Adrenal gland (tissue), 5 donors: ENCODE data around the gene KBTBD3.

ENCODE experiments used
- POLR2A ChIP-seq, 2 donors: fragments of 450-650 bp; IDR thresholded peaks; one replicate each; pipeline ENCODE4 v1.6.1; 2017; ENCODE audit warnings: antibody characterized with exemption in 2 of 2, mild to moderate bottlenecking in 2 of 2, moderate library complexity in 1 of 2
- TF ChIP-seq, protein P1 (sequence below), 6 experiments: fragments of 450-650 bp in 4 of 6; fragments of 200-600 bp in 2 of 6; sonication (generic) in 1 of 6; IDR thresholded peaks; 1 replicate in 5 of 6; 2 replicates in 1 of 6; pipeline versions ENCODE4 v1.5.1 to v1.8.0; 2016 to 2021; ENCODE audit warnings: antibody characterized with exemption in 6 of 6, mild to moderate bottlenecking in 2 of 6, moderate library complexity in 1 of 6
- donor health status: DM: no; HTN: no; CAD: no.

DNA sequence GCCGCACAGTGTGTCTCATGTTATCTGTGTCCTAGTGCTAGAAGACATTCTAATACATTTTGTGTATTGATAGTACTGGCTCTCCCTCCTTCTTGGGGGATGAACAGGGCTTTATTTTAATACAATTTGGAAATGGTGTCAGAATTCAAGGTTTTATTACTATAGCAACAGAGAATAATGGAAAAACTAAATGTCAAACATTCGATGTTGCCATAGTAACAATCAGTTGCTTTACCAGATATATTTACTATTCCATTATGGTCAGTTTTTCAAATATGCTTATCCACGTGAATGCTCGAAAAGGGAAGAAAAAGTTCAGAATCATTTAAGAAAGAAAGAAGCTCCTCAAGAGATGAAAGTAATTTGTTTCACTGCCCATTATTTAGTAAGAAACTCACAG is 46.5 kb downstream of the KBTBD3 start:
- TF ChIP-seq, protein P1, sequence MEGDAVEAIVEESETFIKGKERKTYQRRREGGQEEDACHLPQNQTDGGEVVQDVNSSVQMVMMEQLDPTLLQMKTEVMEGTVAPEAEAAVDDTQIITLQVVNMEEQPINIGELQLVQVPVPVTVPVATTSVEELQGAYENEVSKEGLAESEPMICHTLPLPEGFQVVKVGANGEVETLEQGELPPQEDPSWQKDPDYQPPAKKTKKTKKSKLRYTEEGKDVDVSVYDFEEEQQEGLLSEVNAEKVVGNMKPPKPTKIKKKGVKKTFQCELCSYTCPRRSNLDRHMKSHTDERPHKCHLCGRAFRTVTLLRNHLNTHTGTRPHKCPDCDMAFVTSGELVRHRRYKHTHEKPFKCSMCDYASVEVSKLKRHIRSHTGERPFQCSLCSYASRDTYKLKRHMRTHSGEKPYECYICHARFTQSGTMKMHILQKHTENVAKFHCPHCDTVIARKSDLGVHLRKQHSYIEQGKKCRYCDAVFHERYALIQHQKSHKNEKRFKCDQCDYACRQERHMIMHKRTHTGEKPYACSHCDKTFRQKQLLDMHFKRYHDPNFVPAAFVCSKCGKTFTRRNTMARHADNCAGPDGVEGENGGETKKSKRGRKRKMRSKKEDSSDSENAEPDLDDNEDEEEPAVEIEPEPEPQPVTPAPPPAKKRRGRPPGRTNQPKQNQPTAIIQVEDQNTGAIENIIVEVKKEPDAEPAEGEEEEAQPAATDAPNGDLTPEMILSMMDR (IDR thresholded peaks at IDR 0.05), result no peak
- TF ChIP-seq POLR2A (IDR thresholded peaks at IDR 0.05), result no peak
